PC-9 (cell line): Measurements from ENCODE around the gene TPD52L1. TPM values are rescaled to one million over a fixed set of nuclear protein-coding genes. Genes with fewer than 3 reads are reported as not detected.

Source experiments
- BruUV-seq: library from RNA; stranded (reverse); fragments of 400-500 nt; replicated peaks from 2 replicates; lab custom pipeline; 2021; lab: Mats Ljungman, UMichigan
- CTCF ChIA-PET: fragments of 300-600 bp; sonication (Branson Sonifier 250); formaldehyde crosslinking; loops from one replicate; lab custom pipeline; 2022; ENCODE audit warnings: antibody characterized with exemption; lab: Charles Lee
- POLR2A ChIA-PET: fragments of 300-600 bp; sonication (Branson Sonifier 250); formaldehyde crosslinking; loops from one replicate; lab custom pipeline; 2022; ENCODE audit warnings: antibody characterized with exemption; ENCODE audit not compliant: unreplicated experiment; lab: Charles Lee
- DNase-seq, 2 experiments: peaks; one replicate each; pipeline versions ENCODE4 v3.0.0 to v3.0.0-alpha.2; 2015 to 2022; ENCODE audit warnings: mixed read lengths in 1 of 2
- H2AFZ ChIP-seq: fragments of 200-600 bp; sonication (generic); 2 replicates; pipeline ENCODE4 v1.8.1; 2017; ENCODE audit warnings: antibody characterized with exemption
- H3F3A ChIP-seq: fragments of 200-600 bp; sonication (generic); 2 replicates; pipeline ENCODE4 v1.8.1; 2017; ENCODE audit warnings: antibody characterized with exemption, mild to moderate bottlenecking, low read depth; ENCODE audit not compliant: insufficient read depth
- H3K27ac ChIP-seq: fragments of 200-600 bp; sonication (generic); 2 replicates; pipeline ENCODE4 v1.6.1; 2016; ENCODE audit warnings: mixed run types
- H3K27me3 ChIP-seq: fragments of 200-600 bp; sonication (generic); 2 replicates; pipeline ENCODE4 v1.6.1; 2016; ENCODE audit warnings: low read depth, mixed run types; ENCODE audit not compliant: insufficient read depth
- H3K36me3 ChIP-seq: fragments of 200-600 bp; sonication (generic); 2 replicates; pipeline ENCODE4 v1.6.1; 2016; ENCODE audit warnings: low read depth, mixed run types
- H3K4me1 ChIP-seq: fragments of 200-600 bp; sonication (generic); replicated peaks from 2 replicates; pipeline ENCODE4 v1.6.1; 2016; ENCODE audit warnings: mixed run types; ENCODE audit not compliant: insufficient read depth
- H3K4me2 ChIP-seq: fragments of 200-600 bp; sonication (generic); 2 replicates; pipeline ENCODE4 v1.6.1; 2017; ENCODE audit warnings: mixed run types
- H3K4me3 ChIP-seq: fragments of 200-600 bp; sonication (generic); 2 replicates; pipeline ENCODE4 v1.6.1; 2016; ENCODE audit warnings: mixed run types
- H3K79me2 ChIP-seq: fragments of 200-600 bp; sonication (generic); 2 replicates; pipeline ENCODE4 v1.6.1; 2017; ENCODE audit warnings: low read depth, mixed run types
- H3K9me2 ChIP-seq: fragments of 200-600 bp; sonication (generic); 2 replicates; pipeline ENCODE4 v1.8.1; 2017; ENCODE audit warnings: mild to moderate bottlenecking; ENCODE audit not compliant: insufficient read depth
- H3K9me3 ChIP-seq: fragments of 200-600 bp; sonication (generic); 2 replicates; pipeline ENCODE4 v1.8.1; 2016; ENCODE audit warnings: low read depth; ENCODE audit not compliant: insufficient read depth
- H4K20me1 ChIP-seq: fragments of 200-600 bp; sonication (generic); 2 replicates; pipeline ENCODE4 v1.8.1; 2017; ENCODE audit not compliant: insufficient read depth
- EZH2 ChIP-seq: fragments of 200-600 bp; sonication (generic); IDR thresholded peaks from 2 replicates; pipeline ENCODE4 v1.8.0; 2017; ENCODE audit warnings: antibody characterized with exemption, low read depth
- intact Hi-C: fragments of 100-400 bp; cut with micrococcal nuclease; formaldehyde crosslinking; loops from one replicate; pipeline ENCODE4 v1.10.0; 2022; ENCODE audit not compliant: unreplicated experiment
- total RNA-seq: library from RNA; stranded (reverse); gene quantifications from 2 replicates; pipeline ENCODE4 v1.2.3, GENCODE V29; 2021
- TF ChIP-seq, protein P1 (sequence below): fragments of 200-600 bp; sonication (generic); conservative IDR thresholded peaks from 2 replicates; pipeline ENCODE4 v1.6.1; 2017; ENCODE audit warnings: mixed run types, antibody characterized with exemption, mild to moderate bottlenecking, moderate library complexity

TPD52L1 gene
- total RNA-seq, 1 experiment from 2014 or later = 203 TPM

DNA sequence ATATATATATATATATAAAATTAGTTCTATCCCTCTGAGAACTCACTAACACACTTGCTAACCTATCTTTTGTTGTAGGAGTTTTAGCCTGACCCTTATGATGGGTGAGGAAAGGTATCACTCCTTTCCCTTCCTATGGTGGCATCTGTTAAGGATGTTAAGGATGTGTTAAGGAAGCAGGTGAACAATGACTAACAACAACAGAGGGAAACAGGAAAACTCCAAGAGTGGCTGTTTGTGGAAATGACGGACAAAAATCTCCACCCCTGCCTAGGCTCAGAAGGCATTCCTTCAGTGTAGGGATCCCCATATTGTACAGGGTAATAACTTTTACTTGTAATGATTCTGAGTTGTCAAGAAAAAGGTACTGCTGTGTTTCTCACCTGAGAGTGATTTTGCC lies 8.8 kb upstream of the TPD52L1 start:
- H3K27ac ChIP-seq = no peak overlapping the region
- no peaks in the 10 kb centered on the region for H3K9me3 ChIP-seq
- no peaks in the 10 kb centered on the region for H3K27me3 ChIP-seq
- CTCF ChIA-PET = no interaction called here
- H3K9me2 ChIP-seq = no peaks in the 10 kb centered on the region
- no TSS peak for BruUV-seq
- intact Hi-C loops = no loop called here
- no peak overlapping the region for H2AFZ ChIP-seq
- H3K4me3 ChIP-seq = no peak overlapping the region
- no peaks in the 10 kb centered on the region for H4K20me1 ChIP-seq
- no peak overlapping the region for H3K4me2 ChIP-seq
- no peaks in the 10 kb centered on the region for H3F3A ChIP-seq
- POLR2A ChIA-PET = no interaction called here
- no peak for DNase-seq
- no peaks in the 10 kb centered on the region for H3K36me3 ChIP-seq
- H3K4me1 ChIP-seq = peaks cover 11% of the 10 kb centered on the region
- H3K79me2 ChIP-seq = no peaks in the 10 kb centered on the region
- TF ChIP-seq, protein P1, sequence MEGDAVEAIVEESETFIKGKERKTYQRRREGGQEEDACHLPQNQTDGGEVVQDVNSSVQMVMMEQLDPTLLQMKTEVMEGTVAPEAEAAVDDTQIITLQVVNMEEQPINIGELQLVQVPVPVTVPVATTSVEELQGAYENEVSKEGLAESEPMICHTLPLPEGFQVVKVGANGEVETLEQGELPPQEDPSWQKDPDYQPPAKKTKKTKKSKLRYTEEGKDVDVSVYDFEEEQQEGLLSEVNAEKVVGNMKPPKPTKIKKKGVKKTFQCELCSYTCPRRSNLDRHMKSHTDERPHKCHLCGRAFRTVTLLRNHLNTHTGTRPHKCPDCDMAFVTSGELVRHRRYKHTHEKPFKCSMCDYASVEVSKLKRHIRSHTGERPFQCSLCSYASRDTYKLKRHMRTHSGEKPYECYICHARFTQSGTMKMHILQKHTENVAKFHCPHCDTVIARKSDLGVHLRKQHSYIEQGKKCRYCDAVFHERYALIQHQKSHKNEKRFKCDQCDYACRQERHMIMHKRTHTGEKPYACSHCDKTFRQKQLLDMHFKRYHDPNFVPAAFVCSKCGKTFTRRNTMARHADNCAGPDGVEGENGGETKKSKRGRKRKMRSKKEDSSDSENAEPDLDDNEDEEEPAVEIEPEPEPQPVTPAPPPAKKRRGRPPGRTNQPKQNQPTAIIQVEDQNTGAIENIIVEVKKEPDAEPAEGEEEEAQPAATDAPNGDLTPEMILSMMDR = no peak

DNA sequence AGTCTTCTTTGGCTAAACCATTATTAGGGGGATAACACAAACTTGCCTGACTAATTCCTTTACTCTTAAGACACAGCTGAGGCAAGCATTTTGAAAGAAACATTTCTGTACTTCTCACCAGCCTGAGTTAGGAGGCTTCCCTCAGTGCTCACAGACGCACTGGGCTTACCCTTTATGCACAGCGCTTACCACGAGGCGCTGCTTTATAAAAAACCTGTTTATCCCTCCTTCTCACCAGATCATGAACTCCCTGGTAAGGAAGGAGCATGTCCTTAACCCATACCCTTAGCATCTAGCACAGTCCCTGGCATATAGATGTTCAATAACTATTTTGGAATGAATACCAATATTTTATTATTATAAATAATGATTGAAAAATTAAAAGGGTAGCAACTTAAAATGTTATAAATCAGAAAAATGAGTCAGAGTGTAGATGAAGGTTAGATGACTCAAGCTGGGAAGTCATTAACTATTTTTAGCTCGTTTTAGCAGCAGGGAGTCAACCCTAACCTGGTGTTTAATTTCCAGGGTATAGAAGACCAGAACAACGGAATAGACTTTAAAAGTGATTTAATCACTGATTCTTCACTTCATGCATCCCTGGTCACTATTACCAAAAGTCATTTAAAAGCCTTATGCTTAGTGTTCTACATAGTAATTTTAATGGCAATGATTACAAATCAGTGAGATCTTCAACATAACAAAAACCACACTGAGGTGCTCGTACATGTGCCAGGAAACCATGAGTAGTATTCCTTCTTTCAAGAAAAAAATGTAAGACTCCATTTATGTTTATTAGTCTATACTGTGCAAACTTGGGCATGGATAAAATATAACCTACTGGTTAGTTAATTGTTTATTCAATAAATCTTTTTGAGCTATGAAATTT lies 4.1 kb upstream of the TPD52L1 start:
- peaks cover 8% of the 10 kb centered on the region for H3K79me2 ChIP-seq
- CTCF ChIA-PET = no interaction called here
- H3K4me3 ChIP-seq = no peak overlapping the region
- POLR2A ChIA-PET = interaction anchor here (0.6 to 0.8 kb wide), 3 partner anchors 104 to 352 kb away, joined by 3 to 9 read pairs (median 8); no protein-coding TSS in a partner anchor
- H3K9me2 ChIP-seq = no peaks in the 10 kb centered on the region
- intact Hi-C loops = loop anchor here (5.0 kb wide), 1 partner anchor 213 kb away; no protein-coding TSS in a partner anchor
- H3K4me2 ChIP-seq = peak overlapping the region; percentile 28; the same call in 1 of the 2 replicates
- no peaks in the 10 kb centered on the region for H3K27me3 ChIP-seq
- H3K9me3 ChIP-seq = no peaks in the 10 kb centered on the region
- no peak overlapping the region for H3K27ac ChIP-seq
- no peaks in the 10 kb centered on the region for H3K36me3 ChIP-seq
- peaks cover 20% of the 10 kb centered on the region for H3K4me1 ChIP-seq
- no peaks in the 10 kb centered on the region; the same call in 1 of the 2 replicates for H3F3A ChIP-seq
- H2AFZ ChIP-seq = peak overlapping the region; percentile 3; the same call in 1 of the 2 replicates
- DNase-seq = peak in 1 of 2 experiments; percentile 51
- H4K20me1 ChIP-seq = no peaks in the 10 kb centered on the region
- TF ChIP-seq EZH2 = no peak
- TF ChIP-seq, protein P1 = no peak
- no TSS peak for BruUV-seq

DNA sequence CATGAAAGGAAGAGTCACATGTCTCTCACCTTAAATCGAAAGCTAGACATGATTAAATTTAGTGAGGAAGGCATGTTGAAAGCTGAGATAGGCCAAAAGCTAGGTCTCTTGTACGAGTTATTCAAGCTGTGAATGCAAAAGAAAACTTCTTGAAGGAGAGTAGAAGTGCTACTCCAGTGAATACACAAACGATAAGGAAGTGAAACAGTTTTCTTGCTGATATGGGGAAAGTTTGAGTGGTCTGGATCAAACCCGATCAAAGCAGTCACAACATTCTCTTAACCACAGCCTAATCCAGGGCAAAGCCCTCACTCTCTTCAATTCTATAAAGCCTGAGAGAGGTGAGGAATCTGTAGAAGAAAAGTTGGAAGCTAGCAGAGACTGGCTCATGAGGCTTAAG lies 1.9 kb upstream of the TPD52L1 start:
- CTCF ChIA-PET = no interaction called here

More for the DNA sequence above, 1.9 kb upstream of the TPD52L1 start:
- no peaks in the 10 kb centered on the region for H4K20me1 ChIP-seq
- POLR2A ChIA-PET = no interaction called here
- no peaks in the 10 kb centered on the region for H3K36me3 ChIP-seq
- no peak overlapping the region for H3K27ac ChIP-seq
- peaks cover 27% of the 10 kb centered on the region for H3K79me2 ChIP-seq
- H3F3A ChIP-seq = peaks cover 7% of the 10 kb centered on the region; the same call in 1 of the 2 replicates
- H3K9me2 ChIP-seq = no peaks in the 10 kb centered on the region
- BruUV-seq = no TSS peak
- H3K4me2 ChIP-seq = no peak overlapping the region
- H2AFZ ChIP-seq = no peak overlapping the region
- no peak overlapping the region for H3K4me3 ChIP-seq
- H3K9me3 ChIP-seq = no peaks in the 10 kb centered on the region
- intact Hi-C loops = loop anchor here (5.0 kb wide), 1 partner anchor 211 kb away; no protein-coding TSS in a partner anchor
- no peak for DNase-seq
- no peak for TF ChIP-seq EZH2
- TF ChIP-seq, protein P1 = no peak
- H3K27me3 ChIP-seq = no peaks in the 10 kb centered on the region
- H3K4me1 ChIP-seq = peaks cover 37% of the 10 kb centered on the region
